Measurements from ENCODE around the gene ARID4B. TPM values are rescaled to one million over a fixed set of nuclear protein-coding genes. Genes with fewer than 3 reads are reported as not detected.

Gene ARID4B
- total RNA-seq, 3 donors from 2014 or later: 25.9 to 40.5 (median 37.3) TPM

DNA sequence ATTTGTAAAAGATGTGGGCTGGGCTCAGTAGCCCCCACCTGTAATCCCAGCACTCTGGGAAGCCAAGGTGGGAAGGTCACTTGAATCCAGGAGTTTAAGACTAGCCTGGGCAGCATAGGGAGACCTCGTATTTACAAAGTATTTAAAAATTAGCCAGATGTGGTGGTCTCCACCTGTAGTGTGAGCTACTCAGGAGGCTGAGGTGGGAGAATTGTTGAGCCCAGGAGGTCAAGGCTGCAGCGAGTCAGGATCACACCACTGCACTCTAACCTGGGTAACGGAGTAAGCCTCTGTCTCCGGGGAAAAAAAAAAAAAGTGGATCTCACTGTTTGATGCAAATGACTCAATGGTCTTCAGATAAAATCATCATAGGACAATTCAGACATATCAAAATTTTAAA, 89.4 kb downstream of the ARID4B start:
- TF ChIP-seq, protein P1, sequence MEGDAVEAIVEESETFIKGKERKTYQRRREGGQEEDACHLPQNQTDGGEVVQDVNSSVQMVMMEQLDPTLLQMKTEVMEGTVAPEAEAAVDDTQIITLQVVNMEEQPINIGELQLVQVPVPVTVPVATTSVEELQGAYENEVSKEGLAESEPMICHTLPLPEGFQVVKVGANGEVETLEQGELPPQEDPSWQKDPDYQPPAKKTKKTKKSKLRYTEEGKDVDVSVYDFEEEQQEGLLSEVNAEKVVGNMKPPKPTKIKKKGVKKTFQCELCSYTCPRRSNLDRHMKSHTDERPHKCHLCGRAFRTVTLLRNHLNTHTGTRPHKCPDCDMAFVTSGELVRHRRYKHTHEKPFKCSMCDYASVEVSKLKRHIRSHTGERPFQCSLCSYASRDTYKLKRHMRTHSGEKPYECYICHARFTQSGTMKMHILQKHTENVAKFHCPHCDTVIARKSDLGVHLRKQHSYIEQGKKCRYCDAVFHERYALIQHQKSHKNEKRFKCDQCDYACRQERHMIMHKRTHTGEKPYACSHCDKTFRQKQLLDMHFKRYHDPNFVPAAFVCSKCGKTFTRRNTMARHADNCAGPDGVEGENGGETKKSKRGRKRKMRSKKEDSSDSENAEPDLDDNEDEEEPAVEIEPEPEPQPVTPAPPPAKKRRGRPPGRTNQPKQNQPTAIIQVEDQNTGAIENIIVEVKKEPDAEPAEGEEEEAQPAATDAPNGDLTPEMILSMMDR (IDR thresholded peaks at IDR 0.05): no peak
- ATAC-seq: no peak

DNA sequence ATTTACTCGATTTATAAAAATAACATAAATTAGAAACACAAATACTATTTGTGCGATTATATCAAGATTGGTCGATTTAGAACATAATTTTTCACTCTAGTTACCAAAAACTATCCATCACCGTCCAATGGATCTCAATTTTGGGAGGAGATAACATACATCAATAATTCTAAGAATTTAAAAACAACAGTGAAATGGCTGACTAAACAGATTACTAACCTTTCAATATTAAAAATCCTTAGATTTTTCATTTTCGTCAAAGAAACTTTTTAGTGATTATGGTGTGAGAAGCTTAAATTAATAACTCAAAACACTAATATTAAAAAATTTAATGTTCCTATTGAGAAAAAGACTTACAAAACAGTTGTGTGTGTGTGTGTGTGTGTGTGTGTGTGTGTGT, 91.9 kb downstream of the ARID4B start:
- Histone ChIP-seq H3K9me3 (no peaks in the 10 kb centered on the region), H3K4me3 (no peak overlapping the region), H3K36me3 (ENCODE audit: low read depth) (no peaks in the 10 kb centered on the region), H3K4me1 (ENCODE audit: low read depth) (no peaks in the 10 kb centered on the region)
- TF ChIP-seq, protein P1 (IDR thresholded peaks at IDR 0.05): no peak
- no peak for ATAC-seq
- intact Hi-C loops (cut with DNase I, micrococcal nuclease): no loop called here
- DNase-seq: no peak

More for the DNA sequence above, 89.4 kb downstream of the ARID4B start:
- no peak for DNase-seq
- intact Hi-C loops (cut with DNase I, micrococcal nuclease): no loop called here
- Histone ChIP-seq H3K4me3 (no peak overlapping the region), H3K4me1 (ENCODE audit: low read depth) (no peaks in the 10 kb centered on the region), H3K36me3 (ENCODE audit: low read depth) (no peaks in the 10 kb centered on the region), H3K9me3 (no peaks in the 10 kb centered on the region)

DNA sequence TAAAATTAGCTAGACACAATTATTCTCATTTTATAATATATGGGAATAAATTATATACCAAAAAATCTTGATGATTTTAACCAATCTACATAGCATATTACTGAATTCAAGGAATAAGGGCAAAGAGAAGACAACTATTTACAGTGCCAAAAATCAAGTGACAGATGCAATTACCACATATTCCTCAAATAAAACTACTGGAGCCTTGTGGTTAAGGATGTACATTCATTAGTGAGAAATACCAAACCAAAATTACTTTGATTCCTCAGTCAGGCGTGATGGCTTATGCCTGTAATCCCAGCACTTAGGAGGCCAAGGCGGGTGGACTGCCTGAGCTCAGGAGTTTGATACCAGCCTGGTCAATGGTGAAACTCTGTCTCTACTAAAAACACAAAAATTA, 98.1 kb downstream of the ARID4B start:
- Histone ChIP-seq H3K4me3 (no peak overlapping the region), H3K4me1 (ENCODE audit: low read depth) (no peaks in the 10 kb centered on the region), H3K36me3 (ENCODE audit: low read depth) (peaks cover 1% of the 10 kb centered on the region), H3K9me3 (no peaks in the 10 kb centered on the region)
- DNase-seq (no peak), ATAC-seq (no peak)
- TF ChIP-seq, protein P1 (IDR thresholded peaks at IDR 0.05): no peak
- intact Hi-C loops (cut with DNase I, micrococcal nuclease): no loop called here

DNA sequence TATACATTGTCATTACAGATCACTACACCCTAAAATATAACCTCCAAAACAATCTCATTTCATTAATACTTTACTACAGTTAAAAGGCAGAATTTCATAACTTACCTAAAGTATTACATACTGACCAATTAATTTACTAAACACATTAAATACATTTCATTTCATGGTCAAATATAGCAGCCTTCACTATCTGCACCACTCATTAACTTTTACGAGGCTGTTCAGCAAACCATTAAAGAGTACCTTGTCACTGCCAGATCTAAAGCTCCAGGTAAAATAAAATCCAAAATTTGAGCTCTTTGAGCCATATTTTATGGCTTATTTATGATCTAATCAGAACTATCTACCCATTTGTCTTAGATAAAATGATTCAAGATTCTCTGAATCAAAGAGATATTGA, 100.6 kb downstream of the ARID4B start:
- Histone ChIP-seq H3K4me3 (no peak overlapping the region), H3K4me1 (ENCODE audit: low read depth) (no peaks in the 10 kb centered on the region), H3K9me3 (no peaks in the 10 kb centered on the region), H3K36me3 (ENCODE audit: low read depth) (peaks cover 7% of the 10 kb centered on the region)
- intact Hi-C loops (cut with DNase I, micrococcal nuclease): no loop called here
- DNase-seq (no peak), ATAC-seq (no peak)
- TF ChIP-seq, protein P1 (IDR thresholded peaks at IDR 0.05): no peak

DNA sequence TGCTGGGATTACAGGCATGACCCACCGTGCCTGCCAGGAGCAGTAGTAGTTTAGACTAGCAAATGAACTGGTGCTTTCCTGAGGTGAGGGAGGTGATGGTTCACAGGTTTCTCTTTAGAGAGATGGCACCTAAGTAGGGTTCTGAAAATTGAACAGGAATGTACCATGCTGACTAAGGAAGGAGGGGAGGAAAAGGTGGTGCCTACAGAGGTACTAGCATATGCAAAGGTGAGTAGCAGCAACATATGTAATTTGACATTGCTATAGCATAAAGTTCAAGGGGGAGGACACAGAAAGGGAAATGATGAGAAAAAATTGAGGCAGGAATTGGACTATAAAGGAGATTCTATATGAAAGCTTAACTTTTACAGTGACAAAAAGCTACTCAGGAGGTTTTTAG, 101.0 kb downstream of the ARID4B start:
- TF ChIP-seq, protein P1 (IDR thresholded peaks at IDR 0.05): no peak
- H3K36me3 ChIP-seq (ENCODE audit: low read depth): peaks cover 7% of the 10 kb centered on the region
- no peak for ATAC-seq

DNA sequence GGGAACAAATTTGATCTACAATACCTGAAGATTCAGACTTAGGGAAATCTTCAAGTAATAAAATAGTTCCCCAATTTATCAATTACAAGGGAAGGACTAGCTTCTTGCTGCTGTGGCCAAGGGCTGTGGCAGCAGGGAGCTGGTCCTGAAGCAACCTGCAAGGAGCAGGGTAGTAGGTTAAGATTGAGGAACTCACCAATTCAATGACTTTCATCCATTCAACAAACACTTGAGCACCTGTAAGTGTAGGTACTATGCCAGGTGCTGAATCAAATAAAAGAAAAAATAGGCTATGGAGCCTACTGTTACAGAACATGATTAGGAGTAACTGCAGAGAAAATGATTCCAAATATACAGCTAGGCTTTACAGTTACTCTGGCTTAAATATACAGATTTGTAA, 102.7 kb downstream of the ARID4B start:
- H3K9me3 ChIP-seq: no peaks in the 10 kb centered on the region
- H3K36me3 ChIP-seq (ENCODE audit: low read depth): peaks cover 7% of the 10 kb centered on the region
- no peak for DNase-seq
- intact Hi-C loops (cut with DNase I, micrococcal nuclease): no loop called here
- H3K4me3 ChIP-seq: no peak overlapping the region
- no peaks in the 10 kb centered on the region for H3K4me1 ChIP-seq (ENCODE audit: low read depth)
- TF ChIP-seq, protein P1 (IDR thresholded peaks at IDR 0.05): no peak
- ATAC-seq: no peak

More for the DNA sequence above, 101.0 kb downstream of the ARID4B start:
- no peaks in the 10 kb centered on the region for H3K9me3 ChIP-seq
- intact Hi-C loops (cut with DNase I, micrococcal nuclease): no loop called here
- no peaks in the 10 kb centered on the region for H3K4me1 ChIP-seq (ENCODE audit: low read depth)
- DNase-seq: no peak
- H3K4me3 ChIP-seq: no peak overlapping the region

Measured in mucosa of descending colon (tissue), 3 donors.